ENCODE results near the gene FHIP2A.

FHIP2A gene

DNA sequence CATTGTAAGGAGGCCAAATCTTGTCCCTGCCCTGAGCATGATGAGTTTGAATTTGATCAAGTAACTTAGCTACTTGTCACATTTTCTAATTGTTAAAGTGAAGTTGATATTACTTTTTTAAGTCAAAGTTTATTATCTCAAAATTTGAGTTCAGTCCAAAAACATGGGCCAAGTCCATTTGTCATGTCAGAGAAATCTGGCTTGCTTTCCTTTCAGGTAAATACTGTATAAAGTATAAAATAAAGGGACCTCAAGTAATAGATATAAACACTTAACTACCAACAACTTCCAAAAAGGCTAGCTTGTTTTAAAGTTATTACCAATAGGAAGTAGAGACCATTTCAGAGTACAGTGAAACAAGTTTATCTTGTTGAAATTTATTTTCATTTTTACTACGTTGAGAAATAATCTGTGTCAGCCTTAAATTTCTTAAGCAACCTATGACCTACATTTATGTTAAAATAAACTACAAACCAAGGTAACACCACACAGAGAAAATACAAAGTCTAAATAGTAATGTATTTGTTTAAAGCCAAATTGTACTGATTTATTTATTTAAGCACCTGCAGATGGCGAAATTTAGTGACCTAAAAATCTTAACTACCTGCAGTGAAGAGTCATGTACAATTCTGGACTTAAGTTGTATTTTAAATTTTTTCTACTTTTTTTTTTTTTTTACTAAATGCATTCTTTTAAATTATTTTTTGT lies 36.5 kb downstream of the FHIP2A start:
- no peak for DNase-seq

DNA sequence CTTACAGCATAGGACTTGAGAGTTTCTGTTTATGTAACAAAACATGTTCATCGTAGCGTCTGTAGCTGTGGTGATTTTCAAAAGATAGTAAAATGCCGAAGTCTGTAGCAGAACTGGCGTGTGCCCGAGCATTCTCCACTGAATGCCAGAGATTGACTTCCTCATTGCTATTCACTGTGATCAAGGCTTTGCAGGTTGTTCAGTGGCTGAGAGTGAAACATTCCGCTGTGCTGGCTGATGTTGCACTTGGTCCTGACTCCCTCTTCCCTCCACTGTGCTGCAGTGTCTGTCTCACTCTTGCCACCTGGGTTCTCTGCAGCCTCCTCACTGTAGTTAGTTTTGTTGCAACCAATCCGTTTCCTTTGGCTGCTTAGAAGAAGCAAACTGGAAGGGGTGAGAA lies 37.6 kb downstream of the FHIP2A start:
- no peak for DNase-seq

DNA sequence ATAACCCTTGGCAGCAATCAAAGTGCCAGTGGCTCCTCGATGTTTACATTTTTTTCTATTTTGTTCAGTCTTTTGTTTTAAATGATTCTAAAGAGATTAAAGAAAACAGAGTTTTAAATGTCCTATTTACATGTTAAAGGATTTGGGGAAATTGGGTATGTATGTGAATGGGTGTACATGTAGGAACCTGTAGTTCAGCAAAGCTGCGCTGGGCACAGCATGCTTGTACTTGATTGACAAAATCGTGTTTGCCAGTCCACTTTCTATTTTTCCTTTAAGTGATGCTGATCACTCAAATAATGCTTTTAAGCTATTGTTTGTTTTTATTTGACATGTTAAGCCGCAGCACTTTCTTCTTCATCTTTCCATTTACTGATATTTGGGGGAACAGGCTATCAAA lies 40.9 kb downstream of the FHIP2A start:
- DNase-seq, result no peak

DNA sequence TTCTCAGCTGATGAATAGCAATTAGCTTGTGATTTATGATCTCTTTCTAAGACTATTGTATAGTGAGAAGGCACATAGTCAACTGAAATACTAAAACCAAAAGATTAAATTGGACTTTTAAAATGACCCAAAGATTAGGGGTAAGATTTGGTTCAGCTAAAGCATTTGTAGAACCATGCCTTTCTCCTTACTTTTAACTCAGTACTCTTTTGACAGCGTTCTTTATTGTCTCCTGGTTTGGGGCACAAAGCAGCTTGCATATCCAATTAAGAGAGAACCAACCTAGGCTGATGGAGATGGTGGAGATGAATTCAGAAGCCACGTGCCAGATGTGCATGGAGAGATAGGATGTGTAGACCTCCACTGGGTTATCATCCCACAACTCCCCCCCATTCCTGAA lies 45.8 kb downstream of the FHIP2A start:
- DNase-seq, result no peak

DNA sequence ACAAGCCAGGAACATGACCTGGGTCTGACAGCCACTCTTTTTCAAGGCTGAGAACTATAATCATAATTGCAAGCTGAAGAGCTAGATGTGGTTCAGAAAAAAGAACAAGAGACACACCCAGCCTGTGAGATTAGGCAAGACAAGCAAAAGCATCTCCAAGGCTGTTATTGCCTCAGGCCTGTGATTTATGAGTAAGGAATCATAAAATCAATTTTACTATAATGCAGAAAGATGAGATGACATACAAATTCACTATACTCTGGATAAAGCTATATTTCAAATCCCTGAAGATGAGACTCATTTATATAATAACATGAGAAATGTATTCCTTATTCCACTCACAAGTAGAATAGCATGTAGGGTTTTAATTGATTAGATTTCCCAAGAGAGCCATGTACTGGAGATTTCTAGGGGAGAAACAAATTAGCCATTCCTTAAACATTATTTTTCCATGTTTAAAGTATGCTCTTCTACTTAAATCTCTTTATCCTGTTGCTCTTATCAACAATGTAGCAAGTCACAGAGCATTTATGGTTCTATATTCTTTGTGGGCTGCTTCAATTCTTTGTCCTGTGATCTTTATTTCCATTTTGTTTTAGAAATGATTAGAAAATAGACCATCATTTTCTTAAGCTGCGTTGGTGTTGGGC lies 47.4 kb downstream of the FHIP2A start:
- no peak for DNase-seq

DNA sequence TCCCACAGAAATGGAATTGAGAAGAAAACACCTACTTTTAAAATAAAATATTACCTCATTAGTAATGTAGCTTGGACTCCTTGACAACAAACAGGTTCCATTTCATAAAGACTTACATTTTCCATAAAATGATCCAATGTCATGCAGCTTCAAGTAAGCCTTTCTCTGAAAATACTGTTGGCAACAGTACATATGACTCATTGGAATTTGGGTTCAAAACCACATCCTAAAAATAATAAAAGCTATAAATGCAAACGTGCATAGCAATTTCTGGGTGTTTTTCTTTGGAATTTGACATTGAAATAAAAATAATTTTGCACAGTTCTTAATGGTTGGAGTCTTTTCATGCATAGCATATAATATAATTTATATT lies 47.9 kb downstream of the FHIP2A start:
- DNase-seq, result no peak

DNA sequence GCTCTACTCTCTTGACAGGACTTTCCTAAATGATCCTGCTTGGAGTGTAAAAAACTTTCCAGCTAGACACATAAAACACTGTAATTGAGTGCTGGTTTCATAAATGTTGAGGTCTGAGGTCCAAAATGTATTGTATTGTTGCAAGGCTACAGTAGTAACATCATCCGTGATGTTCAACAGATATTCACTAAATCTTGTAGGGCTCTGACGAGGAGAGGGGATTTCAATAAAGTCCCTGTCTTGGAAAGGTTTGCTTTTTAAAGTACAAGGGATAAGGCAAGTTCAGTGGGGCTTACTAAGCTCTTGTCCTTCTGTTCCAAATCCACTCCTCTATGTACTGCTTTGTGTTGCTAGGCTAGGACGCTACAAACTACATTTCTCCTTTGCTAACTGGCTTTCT lies 48.9 kb downstream of the FHIP2A start:
- DNase-seq, result no peak

DNA sequence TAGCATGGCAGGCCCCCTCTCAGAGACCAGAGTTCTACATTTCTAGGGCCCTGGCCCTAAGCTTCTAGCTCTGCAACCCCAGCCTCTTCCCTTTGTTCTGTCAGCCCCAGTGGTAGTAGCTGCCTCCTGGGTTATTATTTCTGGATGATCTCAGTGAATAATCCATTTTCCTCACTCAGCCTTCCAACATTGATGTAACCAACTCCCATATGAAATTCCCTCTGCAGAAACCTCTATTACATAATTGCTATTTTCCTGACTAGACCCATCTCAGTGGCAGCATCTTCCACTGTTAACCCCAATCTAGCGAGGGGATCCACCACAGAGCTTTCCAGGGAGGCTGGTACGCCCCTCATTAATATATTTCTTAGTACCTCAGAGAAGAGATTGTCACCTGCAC lies 49.8 kb downstream of the FHIP2A start:
- no peak for DNase-seq

Measured in CD4-positive, alpha-beta T cell treated with Interferon alpha-2 for 1 hour (primary cell).